ENCODE data around the gene AMELX.

The AMELX gene

GRCh38 chrX:11293113-11293512 is at the start of gene AMELX:
TSS of gene AMELX (plus strand) at chrX:11293413. CDS start at chrX:11294789, 1,376 bp downstream.
- DNase-seq (ENCODE audit: low read depth in 2 of 2), result no peak

- DNase-seq (ENCODE audit: low read depth in 2 of 2), result no peak
Measured at GRCh38 chrX:11244636-11245035, 48.6 kb upstream of the AMELX start.

GRCh38 chrX:11254417-11255109 is 38.6 kb upstream of the AMELX start:
- DNase-seq (ENCODE audit: low read depth in 2 of 2), result no peak

- no peak for DNase-seq (ENCODE audit: low read depth in 2 of 2)
Measured at GRCh38 chrX:11257290-11257689, 35.9 kb upstream of the AMELX start.

- DNase-seq (ENCODE audit: low read depth in 2 of 2), result no peak
Measured at GRCh38 chrX:11257711-11258110, 35.5 kb upstream of the AMELX start.

GRCh38 chrX:11259437-11259836 is 33.8 kb upstream of the AMELX start:
- DNase-seq (ENCODE audit: low read depth in 2 of 2), result no peak

- DNase-seq (ENCODE audit: low read depth in 2 of 2), result no peak
Measured at GRCh38 chrX:11261260-11261659, 32.0 kb upstream of the AMELX start.

- DNase-seq (ENCODE audit: low read depth in 2 of 2), result no peak
Measured at GRCh38 chrX:11264925-11265324, 28.3 kb upstream of the AMELX start.

GRCh38 chrX:11265352-11265751 is 27.9 kb upstream of the AMELX start:
- DNase-seq (ENCODE audit: low read depth in 2 of 2), result no peak

GRCh38 chrX:11266573-11267003 is 26.6 kb upstream of the AMELX start:
- no peak for DNase-seq (ENCODE audit: low read depth in 2 of 2)

- no peak for DNase-seq (ENCODE audit: low read depth in 2 of 2)
Measured at GRCh38 chrX:11267425-11267824, 25.8 kb upstream of the AMELX start.

- no peak for DNase-seq (ENCODE audit: low read depth in 2 of 2)
Measured at GRCh38 chrX:11269006-11269405, 24.2 kb upstream of the AMELX start.

GRCh38 chrX:11269996-11270395 is 23.2 kb upstream of the AMELX start:
- DNase-seq (ENCODE audit: low read depth in 2 of 2), result no peak

GRCh38 chrX:11272290-11272689 is 20.9 kb upstream of the AMELX start:
- DNase-seq (ENCODE audit: low read depth in 2 of 2), result no peak

GRCh38 chrX:11272863-11273262 is 20.4 kb upstream of the AMELX start:
- DNase-seq (ENCODE audit: low read depth in 2 of 2), result no peak

- DNase-seq (ENCODE audit: low read depth in 2 of 2), result no peak
Measured at GRCh38 chrX:11273544-11273943, 19.7 kb upstream of the AMELX start.

GRCh38 chrX:11282043-11282442 is 11.2 kb upstream of the AMELX start:
- DNase-seq (ENCODE audit: low read depth in 2 of 2), result no peak

GRCh38 chrX:11285651-11286050 is 7.6 kb upstream of the AMELX start:
- DNase-seq (ENCODE audit: low read depth in 2 of 2), result no peak

GRCh38 chrX:11287505-11287904 is 5.7 kb upstream of the AMELX start:
- no peak for DNase-seq (ENCODE audit: low read depth in 2 of 2)

- DNase-seq (ENCODE audit: low read depth in 2 of 2), result no peak
Measured at GRCh38 chrX:11290416-11291102, 2.7 kb upstream of the AMELX start.

GRCh38 chrX:11296051-11296450 is 2.8 kb downstream of the AMELX start:
- DNase-seq (ENCODE audit: low read depth in 2 of 2), result no peak

- DNase-seq (ENCODE audit: low read depth in 2 of 2), result no peak
Measured at GRCh38 chrX:11298600-11298999, 5.4 kb downstream of the AMELX start.

GRCh38 chrX:11304829-11305228 is 11.6 kb downstream of the AMELX start:
- no peak for DNase-seq (ENCODE audit: low read depth in 2 of 2)

- no peak for DNase-seq (ENCODE audit: low read depth in 2 of 2)
Measured at GRCh38 chrX:11305641-11306040, 12.4 kb downstream of the AMELX start.

Measured in stimulated activated CD4-positive, alpha-beta T cell treated with anti-CD3 and anti-CD28 coated beads, Interleukin-12 subunit alpha, Interleukin-12 subunit beta, amount 100 ng/mL, for 24 hours (primary cell).